ENCODE data around the gene DENND4C. TPM values are rescaled to one million over a fixed set of nuclear protein-coding genes. Genes with fewer than 3 reads are reported as not detected.
"Not testable (repeated sequence)": the region's sequence is repeated elsewhere in the genome, so short reads cannot be mapped to it uniquely, and the experiment has no call there.

DENND4C gene
- total RNA-seq, 1 donor, result 91.5 TPM

DNA sequence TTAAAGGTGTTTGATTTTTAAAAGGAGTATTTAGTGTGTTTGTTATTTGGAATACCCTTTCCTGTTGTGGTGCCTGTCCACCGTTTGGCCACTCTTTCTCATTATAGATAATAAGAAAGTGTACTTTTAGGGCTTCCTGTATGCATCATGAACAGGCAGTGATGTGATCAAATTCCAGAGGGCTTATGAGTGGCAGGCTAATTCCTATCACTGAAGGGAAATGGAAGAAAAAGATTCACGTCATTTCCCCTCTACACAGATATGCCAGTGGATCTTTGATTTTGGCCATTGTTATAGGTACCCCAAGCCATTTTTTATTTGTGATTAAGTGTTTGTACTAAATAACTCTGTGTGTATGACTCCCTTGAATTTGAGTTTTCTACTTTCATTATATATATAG lies 112.5 kb downstream of the DENND4C start:
- H3K4me1 ChIP-seq (ENCODE audit: insufficient read depth, low read length), result no peaks in the 10 kb centered on the region
- no peak overlapping the region for H3K4me3 ChIP-seq (ENCODE audit: low read length)
- H3K27me3 ChIP-seq (ENCODE audit: insufficient read depth, low read length), result no peaks in the 10 kb centered on the region
- H3K9me3 ChIP-seq (ENCODE audit: low read depth, low read length), result no peaks in the 10 kb centered on the region

DNA sequence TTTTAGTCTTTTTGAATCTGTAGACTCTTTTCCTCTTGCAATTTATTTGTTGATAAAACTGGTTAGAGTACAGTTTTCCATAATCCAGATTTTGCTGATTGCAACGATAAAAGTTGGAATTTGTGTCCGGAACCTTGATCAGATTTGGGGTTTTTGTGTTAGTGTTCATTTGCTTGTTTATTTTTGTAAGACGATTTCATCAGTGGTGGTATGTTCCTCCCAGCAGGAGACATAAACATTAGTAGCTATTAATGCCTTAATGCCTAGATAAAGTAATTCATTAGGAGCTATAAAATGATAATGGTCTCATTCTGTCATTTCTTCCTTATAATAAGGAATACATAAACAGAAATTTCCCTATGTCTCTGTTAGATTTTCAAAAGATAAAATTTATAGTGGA lies 128.2 kb downstream of the DENND4C start:
- H3K4me1 ChIP-seq (ENCODE audit: insufficient read depth, low read length), result no peaks in the 10 kb centered on the region
- H3K27me3 ChIP-seq (ENCODE audit: insufficient read depth, low read length), result no peaks in the 10 kb centered on the region
- H3K9me3 ChIP-seq (ENCODE audit: low read depth, low read length), result no peaks in the 10 kb centered on the region
- no peak overlapping the region for H3K4me3 ChIP-seq (ENCODE audit: low read length)

DNA sequence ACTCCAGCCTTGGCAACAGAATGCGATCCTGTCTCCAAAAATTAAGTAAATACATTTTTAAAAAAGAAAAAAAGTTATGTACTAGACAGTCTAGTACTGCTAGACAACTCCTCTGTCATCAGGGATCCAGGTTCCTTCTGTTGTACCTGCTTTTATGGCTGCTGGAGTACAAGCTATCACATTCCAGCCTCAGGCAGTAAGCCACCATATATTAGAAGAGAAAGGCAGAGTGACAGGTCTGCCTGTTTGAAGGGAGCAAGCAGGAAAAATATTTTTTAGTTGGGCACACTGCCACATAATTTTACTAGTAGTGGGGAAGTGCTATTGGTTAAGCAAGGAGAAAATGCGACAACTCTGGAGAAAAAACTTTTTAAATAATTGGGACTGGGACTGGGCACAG lies 138.6 kb downstream of the DENND4C start:
- no peaks in the 10 kb centered on the region for H3K9me3 ChIP-seq (ENCODE audit: low read depth, low read length)
- H3K4me1 ChIP-seq (ENCODE audit: insufficient read depth, low read length), result no peaks in the 10 kb centered on the region

DNA sequence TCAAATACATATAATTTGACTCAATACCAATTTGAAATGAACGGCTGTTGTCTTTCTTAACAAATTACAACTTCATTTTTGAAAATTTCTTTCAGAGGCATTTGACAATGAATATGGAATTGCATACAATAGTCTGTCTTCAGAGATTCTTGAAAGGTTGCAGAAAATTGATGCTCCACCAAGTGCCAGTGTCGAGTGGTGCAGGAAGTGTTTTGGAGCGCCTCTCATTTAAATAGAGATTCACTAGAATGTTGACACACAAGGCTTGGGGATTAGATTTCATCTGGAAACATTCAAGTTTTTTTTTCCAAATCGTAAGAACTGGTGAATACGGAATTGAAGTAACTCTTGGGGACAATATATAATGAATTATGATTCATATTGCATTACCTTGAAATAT lies 141.4 kb downstream of the DENND4C start:
- H3K4me1 ChIP-seq (ENCODE audit: insufficient read depth, low read length), result no peaks in the 10 kb centered on the region
- H3K27me3 ChIP-seq (ENCODE audit: insufficient read depth, low read length), result no peaks in the 10 kb centered on the region
- no peak overlapping the region for H3K4me3 ChIP-seq (ENCODE audit: low read length)
- H3K9me3 ChIP-seq (ENCODE audit: low read depth, low read length), result no peaks in the 10 kb centered on the region

More for the DNA sequence above, 138.6 kb downstream of the DENND4C start:
- no peak overlapping the region for H3K4me3 ChIP-seq (ENCODE audit: low read length)
- no peaks in the 10 kb centered on the region for H3K27me3 ChIP-seq (ENCODE audit: insufficient read depth, low read length)

DNA sequence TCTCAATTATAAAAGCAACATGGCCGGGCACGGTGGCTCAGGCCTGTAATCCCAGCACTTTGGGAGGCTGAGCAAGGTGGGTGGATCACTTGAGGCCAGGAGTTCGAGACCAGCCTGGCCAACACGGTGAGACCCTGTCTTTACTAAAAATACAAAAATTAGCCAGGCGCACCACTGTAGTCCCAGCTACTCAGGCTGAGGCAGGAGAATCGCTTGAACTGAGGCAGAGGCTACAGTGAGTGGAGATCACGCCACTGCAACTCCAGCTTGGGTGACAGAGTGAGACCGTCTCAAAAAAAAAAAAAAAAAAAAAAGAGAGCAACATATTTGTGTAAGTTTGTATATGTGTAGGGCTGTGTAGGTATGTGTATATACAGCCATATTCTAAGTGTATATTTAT lies 142.1 kb downstream of the DENND4C start:
- Histone ChIP-seq H3K9me3 (ENCODE audit: low read depth, low read length) (no peaks in the 10 kb centered on the region), H3K4me1 (ENCODE audit: insufficient read depth, low read length) (no peaks in the 10 kb centered on the region), H3K27me3 (ENCODE audit: insufficient read depth, low read length) (no peaks in the 10 kb centered on the region), H3K4me3 (ENCODE audit: low read length) (no peak overlapping the region)

DNA sequence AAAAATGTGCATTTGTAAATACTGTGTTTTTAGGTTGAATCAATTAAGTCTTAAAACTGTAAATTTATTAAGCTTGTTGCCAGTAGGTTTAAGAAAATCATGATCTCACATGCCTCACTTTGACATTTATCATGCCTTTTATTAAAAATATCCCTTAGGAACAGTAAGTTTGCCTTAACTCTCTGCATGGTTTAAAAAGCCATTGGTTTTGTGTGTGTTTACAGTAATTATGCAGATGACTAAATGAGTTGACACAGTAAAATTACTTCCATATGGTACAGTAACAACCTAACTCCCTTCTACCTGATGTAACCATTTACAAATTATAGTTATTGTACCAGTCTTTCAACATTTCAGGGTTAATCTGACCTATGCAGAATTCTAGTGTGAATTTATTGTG lies 143.0 kb downstream of the DENND4C start:
- Histone ChIP-seq H3K27me3 (ENCODE audit: insufficient read depth, low read length) (no peaks in the 10 kb centered on the region), H3K9me3 (ENCODE audit: low read depth, low read length) (no peaks in the 10 kb centered on the region), H3K4me1 (ENCODE audit: insufficient read depth, low read length) (peaks cover 9% of the 10 kb centered on the region), H3K4me3 (ENCODE audit: low read length) (no peak overlapping the region)

DNA sequence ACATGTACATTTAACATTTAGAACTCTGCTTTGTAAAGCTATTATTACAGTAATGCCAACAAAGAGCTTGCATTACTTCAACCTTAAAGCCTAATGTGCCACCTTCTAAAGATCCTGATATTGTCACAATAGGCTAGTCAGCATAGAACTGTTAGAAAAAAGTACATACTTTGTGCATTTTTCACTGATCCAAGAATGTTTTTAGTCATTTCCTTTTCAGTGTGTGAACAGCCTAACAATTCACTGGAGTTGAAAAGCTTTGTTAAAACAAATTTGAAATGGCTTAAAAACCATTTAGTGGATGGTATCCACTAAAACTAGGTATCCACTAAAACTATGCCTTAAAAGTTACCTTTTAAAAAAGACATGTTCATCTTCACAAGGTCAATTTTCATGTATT lies 145.0 kb downstream of the DENND4C start:
- no peak overlapping the region for H3K4me3 ChIP-seq (ENCODE audit: low read length)
- no peaks in the 10 kb centered on the region for H3K27me3 ChIP-seq (ENCODE audit: insufficient read depth, low read length)
- H3K4me1 ChIP-seq (ENCODE audit: insufficient read depth, low read length), result peaks cover 19% of the 10 kb centered on the region
- no peaks in the 10 kb centered on the region for H3K9me3 ChIP-seq (ENCODE audit: low read depth, low read length)

DNA sequence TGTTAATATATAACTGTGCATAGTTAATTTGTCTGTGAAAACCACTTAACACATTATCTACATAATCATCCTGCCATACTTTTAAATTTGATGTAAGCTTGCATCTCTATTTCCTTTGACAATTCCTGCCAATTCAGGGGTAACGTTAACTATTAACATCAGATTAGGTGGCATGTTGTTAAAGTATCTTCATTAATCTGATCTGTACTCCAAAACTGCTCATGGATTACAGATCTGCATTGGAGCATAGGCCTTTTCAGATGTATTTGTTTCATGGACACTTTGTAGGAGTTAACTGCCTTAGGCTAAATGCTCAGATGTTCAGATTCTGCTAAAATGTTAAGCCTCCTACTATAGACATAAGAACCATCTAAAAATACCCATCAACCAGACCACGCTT lies 146.4 kb downstream of the DENND4C start:
- Histone ChIP-seq H3K4me1 (ENCODE audit: insufficient read depth, low read length) (peaks cover 22% of the 10 kb centered on the region), H3K9me3 (ENCODE audit: low read depth, low read length) (no peaks in the 10 kb centered on the region), H3K4me3 (ENCODE audit: low read length) (no peak overlapping the region), H3K27me3 (ENCODE audit: insufficient read depth, low read length) (no peaks in the 10 kb centered on the region)

DNA sequence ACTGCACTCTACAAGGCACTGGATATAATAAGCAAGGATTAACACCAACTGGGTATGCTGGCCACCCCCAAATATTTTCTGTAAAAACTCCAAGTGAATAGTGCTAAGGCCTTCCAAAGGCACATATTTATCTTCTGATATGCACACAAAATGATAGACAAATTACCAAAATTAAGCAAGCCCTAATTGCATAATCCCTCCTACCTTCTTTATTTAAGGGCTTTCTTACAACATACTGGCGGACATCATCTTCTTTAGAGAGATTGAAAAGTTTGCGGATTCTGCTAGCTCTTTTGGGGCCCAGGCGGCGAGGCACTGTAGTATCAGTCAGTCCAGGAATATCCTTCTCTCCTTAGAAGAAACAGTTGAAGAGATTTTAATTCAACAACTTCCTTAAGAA lies 147.7 kb downstream of the DENND4C start:
- no peaks in the 10 kb centered on the region for H3K27me3 ChIP-seq (ENCODE audit: insufficient read depth, low read length)
- H3K4me3 ChIP-seq (ENCODE audit: low read length), result no peak overlapping the region
- H3K4me1 ChIP-seq (ENCODE audit: insufficient read depth, low read length), result peaks cover 22% of the 10 kb centered on the region
- H3K9me3 ChIP-seq (ENCODE audit: low read depth, low read length), result no peaks in the 10 kb centered on the region

DNA sequence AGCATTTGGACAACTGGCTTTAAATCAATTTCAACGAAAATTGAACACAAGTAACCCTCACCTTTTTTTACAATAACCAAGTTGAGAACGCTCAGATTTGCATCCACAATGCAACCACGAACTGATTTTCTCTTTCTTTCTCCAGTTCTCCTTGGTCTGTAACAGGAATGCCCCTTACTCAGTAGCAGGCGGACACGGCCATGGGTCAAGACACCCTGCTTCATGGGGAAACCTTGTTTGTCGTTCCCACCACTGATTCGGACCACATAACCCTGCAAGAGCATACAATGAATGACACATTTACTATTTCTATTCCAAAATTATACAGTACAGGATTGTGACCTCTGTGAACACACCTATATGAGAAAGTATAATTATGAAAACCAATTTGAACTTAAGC lies 148.2 kb downstream of the DENND4C start:
- H3K4me3 ChIP-seq (ENCODE audit: low read length), result no peak overlapping the region
- H3K27me3 ChIP-seq (ENCODE audit: insufficient read depth, low read length), result no peaks in the 10 kb centered on the region
- peaks cover 22% of the 10 kb centered on the region for H3K4me1 ChIP-seq (ENCODE audit: insufficient read depth, low read length)
- H3K9me3 ChIP-seq (ENCODE audit: low read depth, low read length), result no peaks in the 10 kb centered on the region

DNA sequence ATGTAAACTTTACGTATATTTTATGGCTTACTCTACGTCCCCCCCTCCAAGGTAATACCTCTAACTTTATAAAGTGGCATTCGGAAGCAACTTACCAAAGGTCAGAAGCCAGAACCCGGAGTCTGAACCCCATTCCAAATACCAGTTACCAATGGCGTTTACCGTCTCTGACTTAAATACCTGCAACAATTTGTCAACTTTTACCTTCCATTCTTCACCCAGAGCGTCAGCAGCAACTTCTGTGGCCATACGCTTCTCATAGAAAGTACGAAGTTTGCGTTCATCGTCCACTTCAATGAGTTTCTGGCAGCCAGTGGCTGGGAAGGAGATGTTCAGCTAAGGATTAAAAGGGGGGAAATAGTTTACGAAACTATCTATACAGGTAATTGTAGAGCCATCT lies 148.8 kb downstream of the DENND4C start:
- peaks cover 22% of the 10 kb centered on the region for H3K4me1 ChIP-seq (ENCODE audit: insufficient read depth, low read length)
- peak overlapping the region; percentile 56 for H3K4me3 ChIP-seq (ENCODE audit: low read length)
- H3K27me3 ChIP-seq (ENCODE audit: insufficient read depth, low read length), result no peaks in the 10 kb centered on the region
- no peaks in the 10 kb centered on the region for H3K9me3 ChIP-seq (ENCODE audit: low read depth, low read length)

DNA sequence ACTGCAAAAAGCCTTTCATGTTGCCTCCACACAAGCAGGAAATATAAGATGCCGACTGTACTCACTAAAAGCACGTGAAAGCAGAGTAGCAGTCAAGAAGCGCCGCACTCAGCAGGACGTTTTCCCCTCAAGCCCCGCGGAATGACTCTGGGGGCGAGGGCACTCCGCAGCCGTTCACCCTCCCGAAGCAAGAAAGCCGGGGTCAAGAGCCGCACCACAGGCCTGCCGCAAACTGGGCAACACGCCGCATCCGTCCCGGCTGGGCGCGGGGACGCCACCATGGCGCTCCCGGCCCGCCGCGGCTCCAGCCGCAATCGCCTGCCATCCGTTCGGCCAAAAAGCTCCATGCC lies 149.2 kb downstream of the DENND4C start:
- peaks cover 22% of the 10 kb centered on the region for H3K4me1 ChIP-seq (ENCODE audit: insufficient read depth, low read length)
- H3K9me3 ChIP-seq (ENCODE audit: low read depth, low read length), result no peaks in the 10 kb centered on the region
- peak overlapping the region; percentile 56 for H3K4me3 ChIP-seq (ENCODE audit: low read length)
- H3K27me3 ChIP-seq (ENCODE audit: insufficient read depth, low read length), result no peaks in the 10 kb centered on the region

DNA sequence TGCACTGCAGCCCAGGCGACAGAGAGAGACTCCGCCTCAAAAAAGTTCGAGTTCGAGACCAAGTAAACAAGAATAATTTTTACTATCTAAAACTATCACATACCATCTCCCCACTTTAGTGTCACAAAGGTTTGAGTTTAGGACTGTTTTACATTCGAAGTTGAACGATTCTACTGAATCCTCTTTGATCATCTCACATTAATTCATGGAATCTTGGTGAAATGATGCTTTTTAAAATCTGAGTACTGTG lies 150.3 kb downstream of the DENND4C start:
- peak overlapping the region; percentile 56 for H3K4me3 ChIP-seq (ENCODE audit: low read length)
- no peaks in the 10 kb centered on the region for H3K27me3 ChIP-seq (ENCODE audit: insufficient read depth, low read length)
- no peaks in the 10 kb centered on the region for H3K9me3 ChIP-seq (ENCODE audit: low read depth, low read length)
- peaks cover 22% of the 10 kb centered on the region for H3K4me1 ChIP-seq (ENCODE audit: insufficient read depth, low read length)

DNA sequence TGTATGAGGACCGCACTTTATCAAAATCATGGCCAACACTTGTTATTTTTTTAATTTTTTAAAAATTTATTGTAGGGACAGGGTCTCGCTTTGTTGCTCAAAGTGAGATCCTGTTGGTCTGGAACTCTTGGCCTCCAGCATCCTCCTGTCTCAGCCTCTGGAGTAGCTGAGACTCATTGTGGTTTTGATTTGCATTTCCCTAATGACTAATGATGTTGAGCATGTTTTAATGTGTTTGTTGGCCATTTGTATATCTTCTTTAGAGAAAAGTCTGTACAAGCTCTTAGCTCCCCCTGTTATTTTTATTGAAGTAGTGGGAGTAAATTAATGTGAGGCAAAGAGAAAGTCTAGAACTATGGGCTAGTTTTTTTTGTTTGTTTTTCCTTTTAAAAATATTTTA lies 151.2 kb downstream of the DENND4C start:
- H3K27me3 ChIP-seq (ENCODE audit: insufficient read depth, low read length), result no peaks in the 10 kb centered on the region
- H3K9me3 ChIP-seq (ENCODE audit: low read depth, low read length), result no peaks in the 10 kb centered on the region
- H3K4me1 ChIP-seq (ENCODE audit: insufficient read depth, low read length), result peaks cover 22% of the 10 kb centered on the region
- no peak overlapping the region for H3K4me3 ChIP-seq (ENCODE audit: low read length)

DNA sequence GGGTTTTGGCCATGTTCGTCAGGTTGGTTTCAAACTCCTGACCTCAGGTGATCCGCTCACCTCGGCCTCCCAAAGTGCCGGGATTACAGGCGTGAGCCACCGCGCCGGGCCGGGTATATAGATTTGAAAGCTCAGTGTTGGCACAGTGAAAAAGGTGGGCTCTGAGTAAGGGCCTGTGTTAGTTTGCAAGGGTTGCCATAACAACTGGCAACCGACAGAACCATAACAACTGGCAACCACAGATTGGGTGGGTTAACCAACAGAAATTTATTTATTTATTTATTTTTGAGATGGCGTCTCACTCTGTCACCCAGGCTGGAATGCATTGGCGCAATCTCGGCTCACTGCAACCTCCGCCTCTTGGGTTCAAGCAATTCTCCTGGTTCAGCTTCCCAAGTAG lies 154.7 kb downstream of the DENND4C start:
- not testable (repeated sequence) for H3K4me1 ChIP-seq (ENCODE audit: insufficient read depth, low read length); H3K9me3 ChIP-seq (ENCODE audit: low read depth, low read length); H3K27me3 ChIP-seq (ENCODE audit: insufficient read depth, low read length); H3K4me3 ChIP-seq (ENCODE audit: low read length)

DNA sequence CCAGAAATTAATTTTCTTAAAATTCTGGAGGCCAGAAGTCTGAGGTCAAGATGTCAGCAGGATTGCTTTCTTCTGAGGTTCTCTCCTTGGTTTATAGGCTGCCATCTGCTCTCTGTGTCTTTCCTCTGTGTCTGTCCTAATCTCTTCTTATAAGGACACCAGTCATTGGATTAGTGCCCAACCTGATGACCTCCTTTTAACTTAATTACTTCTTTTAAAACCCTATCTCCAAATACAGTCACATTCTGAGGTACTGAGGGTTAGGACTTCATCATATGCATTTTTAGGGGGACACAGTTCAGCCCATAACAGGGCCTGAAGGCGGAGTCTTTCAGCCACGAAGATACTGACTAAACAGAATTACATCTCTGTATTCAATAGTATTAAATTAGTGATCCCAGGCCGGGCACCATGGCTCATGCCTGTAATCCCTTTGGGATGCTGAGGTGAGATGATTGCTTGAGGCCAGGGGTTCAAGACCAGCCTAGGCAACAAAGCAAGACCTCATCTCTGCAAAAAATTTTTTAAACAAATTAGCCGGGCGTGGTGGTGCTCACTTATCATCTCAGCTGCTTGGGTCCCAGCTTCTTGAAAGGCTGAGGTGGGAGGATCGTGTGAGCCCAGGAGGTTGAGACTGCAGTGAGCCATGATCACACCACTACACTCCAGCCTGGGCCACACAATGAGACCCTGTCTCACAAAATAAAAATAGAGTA lies 155.5 kb downstream of the DENND4C start:
- peaks cover 3% of the 10 kb centered on the region for H3K27me3 ChIP-seq (ENCODE audit: insufficient read depth, low read length)
- H3K4me3 ChIP-seq (ENCODE audit: low read length), result no peak overlapping the region
- no peaks in the 10 kb centered on the region for H3K9me3 ChIP-seq (ENCODE audit: low read depth, low read length)
- no peaks in the 10 kb centered on the region for H3K4me1 ChIP-seq (ENCODE audit: insufficient read depth, low read length)

Measured in mononuclear cell (primary cell).